GM19238 (cell line): ENCODE measurements around the gene SEL1L2.

Source experiments
- DNase-seq: peaks from one replicate; pipeline ENCODE4 v3.0.0; 2011; ENCODE audit warnings: low spot score; ENCODE audit not compliant: insufficient read length

Gene SEL1L2

DNA sequence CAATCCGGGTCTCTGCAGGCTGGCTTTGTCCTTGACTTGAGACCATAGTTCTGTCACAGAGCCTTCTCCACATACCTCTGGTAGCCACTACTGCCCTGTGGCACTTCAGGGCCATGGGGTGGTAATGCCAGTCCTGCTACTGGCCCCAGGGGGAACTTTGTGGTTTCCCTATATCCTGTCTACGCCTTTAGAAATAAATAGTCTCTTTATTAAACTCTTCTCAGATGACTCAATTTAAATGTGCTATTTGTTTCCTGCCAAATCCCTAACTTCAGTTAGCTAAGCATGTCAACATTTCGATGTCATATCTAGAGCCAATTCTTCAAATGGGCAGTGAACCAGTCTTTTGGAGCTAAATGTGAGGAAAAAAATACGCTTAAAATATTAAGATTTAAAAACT is 60.1 kb downstream of the SEL1L2 start:
- DNase-seq = no peak

- no peak for DNase-seq
These were observed 60.6 kb downstream of the SEL1L2 start for GRCh38 chr20:13929836-13930235.

GRCh38 chr20:13928901-13929300 is 61.5 kb downstream of the SEL1L2 start:
- DNase-seq = no peak

GRCh38 chr20:13927171-13927570 is 63.2 kb downstream of the SEL1L2 start:
- DNase-seq = no peak

GRCh38 chr20:13922241-13922640 is 68.2 kb downstream of the SEL1L2 start:
- no peak for DNase-seq

GRCh38 chr20:13915284-13915683 is 75.1 kb downstream of the SEL1L2 start:
- DNase-seq = no peak

DNA sequence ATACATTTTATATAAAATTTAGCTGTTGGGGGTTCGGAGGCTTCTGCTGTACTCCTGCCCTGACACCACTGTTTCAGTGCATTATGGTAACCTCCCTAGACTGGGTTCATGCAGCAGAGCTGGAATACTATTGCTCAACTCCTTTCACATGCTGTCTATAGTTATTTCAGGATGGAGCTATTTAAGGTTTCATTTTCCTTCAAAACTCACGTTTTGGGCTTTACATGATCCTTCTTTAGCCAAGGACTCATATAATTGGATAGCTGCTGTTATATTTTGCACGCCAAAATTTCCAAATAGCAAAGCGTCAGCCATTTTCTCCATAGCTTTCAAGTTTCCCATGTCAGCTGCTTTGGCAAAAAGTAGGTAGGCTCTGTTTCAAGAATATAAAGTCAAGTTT is 76.8 kb downstream of the SEL1L2 start:
- DNase-seq = no peak

DNA sequence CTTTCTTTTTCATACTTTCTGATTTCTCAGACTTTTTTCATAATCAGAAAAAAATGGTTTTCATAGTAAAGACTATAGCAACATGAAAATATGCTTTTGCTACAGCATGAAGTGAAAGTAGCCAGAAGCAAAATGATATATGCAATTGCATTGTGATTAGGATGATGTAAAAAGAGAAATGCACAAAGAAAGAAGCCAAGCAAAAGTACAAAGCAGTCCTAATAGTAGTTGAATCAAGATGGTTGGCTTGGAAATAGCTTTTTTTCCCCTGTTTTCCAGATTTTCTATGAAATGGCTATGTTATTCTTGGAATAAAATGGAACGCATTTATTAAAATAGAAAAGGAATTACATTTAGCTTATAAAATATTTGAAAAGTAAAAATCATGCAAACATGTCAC is 77.3 kb downstream of the SEL1L2 start:
- DNase-seq = no peak

DNA sequence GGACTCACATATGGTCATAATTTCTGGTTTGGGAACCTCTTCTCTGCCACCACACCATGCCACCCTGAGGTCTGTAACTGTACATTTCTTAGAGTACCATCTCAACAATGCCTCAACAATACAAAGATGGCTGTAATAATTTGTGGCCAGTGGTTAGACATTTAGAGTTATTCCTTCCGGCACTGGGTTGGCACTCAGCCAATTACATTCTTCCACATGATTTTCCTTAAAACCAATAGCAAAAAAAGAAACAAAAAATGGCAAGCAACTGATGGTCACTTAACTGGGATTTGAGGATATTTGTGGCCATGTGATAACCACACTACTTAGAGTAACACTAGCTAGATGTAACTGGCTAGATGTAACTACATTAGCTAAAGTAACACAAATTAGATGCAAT is 79.9 kb downstream of the SEL1L2 start:
- DNase-seq = no peak

DNA sequence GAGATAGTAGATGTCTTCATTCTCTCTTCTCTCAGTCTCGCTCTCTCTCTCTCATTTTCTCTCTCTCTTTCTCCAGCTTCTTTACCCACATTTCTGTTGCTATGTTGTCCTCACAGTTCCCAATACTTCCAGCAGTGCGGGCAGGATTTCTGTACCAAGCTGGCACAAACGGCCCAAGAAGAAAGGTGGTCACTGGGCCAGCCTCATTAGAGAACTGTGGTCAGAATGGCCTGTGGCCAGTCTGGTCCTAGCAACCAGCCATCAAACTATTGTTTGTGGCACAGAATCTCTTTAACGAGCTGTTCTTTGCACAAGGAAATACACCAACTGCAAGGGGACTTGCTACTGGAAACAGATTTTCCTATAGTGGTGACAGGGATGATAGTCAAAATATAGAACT is 81.3 kb downstream of the SEL1L2 start:
- DNase-seq = no peak

- no peak for DNase-seq
These were observed 85.6 kb downstream of the SEL1L2 start for GRCh38 chr20:13904766-13905165.

DNA sequence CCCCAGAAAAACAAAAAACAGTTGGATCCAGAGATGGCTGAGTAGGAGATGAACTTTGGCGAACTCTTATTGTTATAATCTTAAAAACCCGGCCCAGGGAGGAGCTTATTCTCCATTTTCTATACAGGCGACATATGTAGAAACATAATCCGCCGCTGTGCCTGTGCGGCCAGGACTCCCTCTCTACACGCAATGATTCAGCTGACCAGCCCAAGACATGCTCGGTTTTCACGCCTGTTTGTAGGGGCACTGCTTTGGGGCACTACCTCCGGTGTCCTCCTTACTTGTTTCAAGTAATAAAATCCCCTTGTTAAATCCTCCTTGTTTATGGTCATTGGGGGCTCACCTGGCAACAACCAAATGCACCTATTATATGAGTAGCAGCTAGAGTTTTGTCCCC is 89.9 kb downstream of the SEL1L2 start:
- DNase-seq = no peak

DNA sequence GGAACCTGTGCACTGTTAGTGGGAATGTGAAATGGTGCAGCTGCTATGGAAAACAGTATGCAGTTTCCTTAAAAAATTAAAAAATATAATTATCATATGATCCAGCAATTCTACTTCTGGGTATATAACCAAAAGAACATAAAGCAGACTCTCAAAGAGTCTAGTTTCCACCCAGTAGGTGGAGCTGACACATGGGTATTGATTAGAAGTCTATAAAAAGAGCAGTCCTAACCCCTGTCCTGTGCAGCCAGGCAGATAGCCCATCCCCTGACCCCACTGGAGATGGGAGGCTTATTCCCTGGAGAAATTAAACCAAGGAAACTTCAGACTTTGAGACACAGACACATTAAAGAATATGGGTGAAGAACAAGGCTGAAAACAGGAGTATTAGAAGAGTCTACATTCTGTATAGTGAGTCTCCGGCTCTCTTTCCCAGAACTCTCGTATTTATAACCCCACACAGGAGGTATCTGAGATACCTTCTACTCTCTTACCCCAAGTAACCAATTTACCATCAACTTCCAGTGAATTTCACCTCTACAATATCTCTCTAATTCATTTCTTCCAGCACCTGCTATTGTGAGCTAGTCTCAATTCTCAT is 92.3 kb downstream of the SEL1L2 start:
- DNase-seq = no peak

DNA sequence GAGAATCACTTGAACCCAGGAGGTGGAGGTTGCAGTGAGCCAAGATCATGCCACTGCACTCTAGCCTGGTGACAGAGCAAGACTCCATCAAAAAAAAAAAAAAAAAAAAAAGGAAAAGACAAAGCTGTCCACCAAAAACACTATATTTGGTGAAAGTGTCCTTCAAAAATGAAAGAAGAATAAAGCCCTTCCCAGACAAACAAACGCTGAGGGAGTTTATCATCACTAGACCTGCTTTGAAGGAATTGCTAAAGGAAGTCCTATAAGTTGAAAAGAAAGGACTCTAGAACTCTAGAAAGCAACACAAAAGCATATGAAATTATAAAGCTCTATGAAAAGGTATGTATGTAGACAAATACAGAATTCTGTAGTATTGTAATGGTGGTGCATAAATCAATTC is 98.8 kb downstream of the SEL1L2 start:
- DNase-seq = no peak

DNA sequence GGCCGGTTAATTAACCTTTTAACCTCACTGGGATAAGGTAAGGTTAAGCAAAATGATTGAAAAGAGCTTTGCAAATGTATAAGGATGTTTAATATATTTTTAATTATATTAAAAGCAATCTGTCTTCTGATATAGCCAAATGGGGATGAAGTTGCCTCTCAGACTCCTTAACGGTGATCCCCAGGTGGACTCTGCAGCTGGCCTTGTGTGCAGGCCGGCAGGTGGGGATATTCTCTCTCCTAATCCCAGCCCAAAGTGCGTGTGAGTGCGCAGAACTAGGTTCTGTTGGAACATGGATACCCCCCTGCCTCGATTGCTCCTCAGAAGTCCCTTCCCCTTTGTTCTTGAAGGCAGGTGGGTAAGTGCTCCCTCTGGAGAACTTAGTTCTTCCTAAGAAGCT is 105.6 kb downstream of the SEL1L2 start:
- DNase-seq = no peak

- no peak for DNase-seq
These were observed 107.0 kb downstream of the SEL1L2 start for GRCh38 chr20:13883425-13883824.

DNA sequence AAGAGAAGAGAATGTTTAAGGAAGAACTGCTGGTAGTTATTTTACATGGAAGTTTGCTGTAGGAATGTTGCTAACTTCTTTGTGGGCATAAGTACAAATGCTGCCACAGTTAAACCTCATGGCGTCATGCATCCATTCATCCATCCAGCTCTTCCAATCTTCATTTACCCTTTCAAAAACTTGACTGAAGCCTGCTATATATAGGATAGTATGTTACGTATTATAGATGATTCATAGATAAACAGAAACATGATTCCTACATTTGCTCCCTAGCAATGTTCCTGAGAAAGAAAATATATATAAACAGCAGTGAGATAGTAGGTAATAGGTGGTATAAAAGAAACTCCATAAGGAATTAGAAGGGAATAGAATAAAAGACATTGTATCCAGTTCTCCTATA is 111.8 kb downstream of the SEL1L2 start:
- no peak for DNase-seq

GRCh38 chr20:13877793-13878192 is 112.6 kb downstream of the SEL1L2 start:
- DNase-seq = no peak

- no peak for DNase-seq
These were observed 115.1 kb downstream of the SEL1L2 start for GRCh38 chr20:13875265-13875811.

- DNase-seq = no peak
These were observed 115.8 kb downstream of the SEL1L2 start for GRCh38 chr20:13874394-13875157.

GRCh38 chr20:13873831-13874230 is 116.6 kb downstream of the SEL1L2 start:
- no peak for DNase-seq

DNA sequence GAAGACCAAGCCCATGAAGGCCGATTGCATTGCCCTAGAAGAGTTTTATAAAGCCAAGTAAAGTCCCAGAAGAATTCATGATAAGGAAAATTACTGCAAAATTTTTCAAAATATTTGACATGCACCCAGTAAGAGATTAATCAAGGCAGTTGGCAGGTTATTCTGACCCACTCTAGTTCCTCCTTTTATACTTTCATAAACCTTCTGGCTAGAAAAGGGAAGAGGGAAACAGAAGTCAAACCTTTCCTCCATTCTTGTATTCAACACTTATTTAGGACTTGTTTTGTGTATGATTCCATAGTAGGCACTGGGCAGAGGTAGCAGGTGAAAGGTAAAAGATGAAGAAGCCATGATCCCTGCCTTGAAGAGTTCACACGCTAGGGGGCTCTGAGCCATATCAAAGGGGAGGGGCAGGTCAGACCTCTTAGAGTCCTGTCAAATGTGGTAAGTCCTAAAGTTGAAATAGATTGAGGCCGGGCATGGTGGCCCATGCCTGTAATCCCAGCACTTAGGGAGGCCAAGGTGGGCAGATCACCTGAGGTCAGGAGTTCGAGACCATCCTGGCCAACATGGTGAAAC is 120.2 kb downstream of the SEL1L2 start:
- no peak for DNase-seq

DNA sequence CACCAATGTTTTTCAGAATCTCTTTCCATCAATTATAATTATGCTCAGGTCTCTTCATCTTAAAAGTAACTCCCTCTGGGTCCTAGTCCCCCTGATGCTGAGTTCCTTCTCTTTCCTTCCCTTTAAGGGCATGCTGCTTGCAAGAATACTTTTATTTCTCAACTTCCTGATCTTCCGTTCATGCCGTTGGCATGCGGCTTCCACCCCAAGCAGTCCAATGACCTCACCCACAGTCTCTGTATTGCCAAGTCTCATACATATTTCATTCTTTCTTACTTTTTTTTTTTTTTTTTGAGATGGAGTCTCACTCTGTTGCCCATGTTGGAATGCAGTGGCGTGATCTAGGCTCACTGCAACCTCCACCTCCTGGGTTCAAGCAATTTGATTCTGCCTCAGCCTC is 122.1 kb downstream of the SEL1L2 start:
- no peak for DNase-seq
